Lower leg skin (tissue), 3 donors: Measurements from ENCODE around the gene TPM2.

Experiments used
- CTCF ChIP-seq, 3 donors: fragments of 450-650 bp; IDR thresholded peaks; one replicate each; pipeline ENCODE4 v1.5.1; 2016; ENCODE audit warnings: antibody characterized with exemption in 3 of 3, mild to moderate bottlenecking in 3 of 3, moderate library complexity in 2 of 3
- POLR2A ChIP-seq, 2 donors: fragments of 450-650 bp; IDR thresholded peaks; one replicate each; pipeline ENCODE4 v1.6.1; 2016 to 2017; ENCODE audit warnings: antibody characterized with exemption in 2 of 2, mild to moderate bottlenecking in 1 of 2, moderate library complexity in 1 of 2

- TF ChIP-seq POLR2A (IDR thresholded peaks at IDR 0.05) = no peak
- peak in 1 of 3 donors; percentile 54 for TF ChIP-seq CTCF (IDR thresholded peaks at IDR 0.05)
These were observed 6.9 kb upstream of the TPM2 start for GRCh38 chr9:35696520-35697215.
